HG03469 (cell line): ENCODE data around the gene NREP.

Experiments used
- ATAC-seq: cut with Tn5 transposase; IDR thresholded peaks from one replicate; pipeline ENCODE4 v1.9.1; 2021; ENCODE audit warnings: mild to moderate bottlenecking, moderate library complexity, moderate number of reproducible peaks; ENCODE audit not compliant: unreplicated experiment

The NREP gene, protein sequence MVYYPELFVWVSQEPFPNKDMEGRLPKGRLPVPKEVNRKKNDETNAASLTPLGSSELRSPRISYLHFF

DNA sequence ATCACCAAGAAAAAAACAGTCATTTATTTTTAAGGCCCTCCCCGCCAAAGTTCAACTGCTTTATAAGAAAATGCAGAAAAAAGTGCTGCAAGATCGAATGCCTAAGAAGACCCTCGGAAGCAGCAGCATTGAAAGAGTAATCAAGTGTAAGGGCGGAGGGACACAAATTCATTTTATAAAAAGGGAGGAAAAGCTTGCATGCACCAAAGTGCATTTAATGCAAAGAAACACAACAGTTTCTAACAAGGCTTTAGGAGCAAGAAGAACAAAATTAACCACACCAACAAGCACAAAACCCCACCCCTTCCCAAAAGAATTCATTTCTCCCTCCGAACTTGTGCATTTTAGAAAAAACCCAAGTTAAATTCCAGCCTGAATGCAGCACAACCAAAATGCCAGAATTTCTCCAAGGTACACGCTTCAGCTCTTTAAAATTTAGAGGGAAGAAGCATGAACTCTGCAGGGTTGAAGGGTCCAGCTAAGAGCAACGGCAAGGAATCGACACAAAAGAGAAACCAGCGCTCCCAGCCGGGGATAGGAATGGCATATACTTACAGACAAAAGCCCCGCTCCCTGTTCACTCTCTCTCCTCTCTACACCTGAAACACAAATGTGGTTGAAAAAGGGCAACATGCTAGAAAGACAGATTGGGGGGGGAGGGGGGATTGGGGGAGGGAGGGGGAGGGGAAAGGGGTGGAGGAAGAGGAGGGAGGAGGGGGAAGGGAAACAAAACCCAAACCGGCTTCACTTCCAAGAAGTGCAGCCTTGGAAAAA, at the start of gene NREP:
NREP (minus strand) TSS at position 614 of the 774 bp plus-strand sequence. CDS start 1,422 bp downstream, outside the sequence.
- no peak for ATAC-seq

DNA sequence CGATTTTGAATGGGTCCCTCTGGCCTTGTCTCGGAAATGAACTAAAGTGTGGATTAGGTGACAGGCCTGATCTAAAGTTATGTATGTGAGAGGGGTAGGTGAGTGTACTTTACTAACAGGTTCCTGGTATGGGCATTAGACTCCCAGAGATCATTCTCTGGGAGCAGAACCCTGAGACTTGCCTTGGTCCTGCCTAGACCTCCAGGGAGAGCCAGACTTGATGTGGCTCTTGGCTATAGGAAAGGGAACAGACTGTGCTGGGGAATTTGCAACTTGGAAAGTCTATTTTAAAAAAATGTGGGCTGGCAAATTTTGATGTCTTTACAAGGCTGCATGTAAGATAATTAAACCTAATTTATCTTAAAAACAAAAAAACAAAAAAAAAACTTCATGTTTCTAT, 49.8 kb upstream of the NREP start:
- ATAC-seq, result no peak

DNA sequence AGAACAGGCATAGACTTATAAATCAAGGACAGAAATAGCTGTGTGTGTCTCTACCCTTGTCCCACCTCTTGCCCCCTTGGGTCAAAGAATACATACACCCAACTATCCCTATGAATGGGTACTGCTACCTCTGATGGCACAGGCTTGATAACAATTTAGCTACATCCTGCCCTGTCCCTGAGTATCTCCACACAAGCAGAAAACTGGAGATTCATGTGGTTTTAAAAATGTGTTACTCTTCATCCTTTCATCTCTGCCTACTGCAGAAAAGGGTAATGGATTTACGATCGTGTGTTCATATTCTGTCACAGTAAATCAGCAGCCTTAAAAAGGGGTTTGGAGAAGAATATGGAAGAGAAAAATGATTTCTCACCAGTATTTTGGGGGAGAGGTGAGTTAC, 49.2 kb upstream of the NREP start:
- no peak for ATAC-seq

DNA sequence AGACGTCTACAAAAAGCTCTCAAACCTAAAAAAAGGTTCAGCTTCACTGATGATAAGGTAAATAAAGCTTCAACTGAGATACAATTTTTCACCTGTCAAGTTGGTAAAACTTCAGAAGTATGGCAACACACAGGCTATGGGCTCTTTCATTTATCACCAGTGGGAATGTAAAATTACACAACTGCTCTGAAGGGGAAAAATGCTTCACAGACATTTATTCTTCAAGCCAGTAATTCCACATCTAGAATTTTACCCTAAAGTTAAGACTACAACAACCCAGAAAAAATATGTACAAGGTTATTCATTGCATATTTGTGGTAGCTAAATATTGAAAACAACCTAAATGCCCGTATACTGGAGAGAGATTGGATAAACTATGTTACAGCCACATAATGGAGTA, 48.1 kb upstream of the NREP start:
- no peak for ATAC-seq

DNA sequence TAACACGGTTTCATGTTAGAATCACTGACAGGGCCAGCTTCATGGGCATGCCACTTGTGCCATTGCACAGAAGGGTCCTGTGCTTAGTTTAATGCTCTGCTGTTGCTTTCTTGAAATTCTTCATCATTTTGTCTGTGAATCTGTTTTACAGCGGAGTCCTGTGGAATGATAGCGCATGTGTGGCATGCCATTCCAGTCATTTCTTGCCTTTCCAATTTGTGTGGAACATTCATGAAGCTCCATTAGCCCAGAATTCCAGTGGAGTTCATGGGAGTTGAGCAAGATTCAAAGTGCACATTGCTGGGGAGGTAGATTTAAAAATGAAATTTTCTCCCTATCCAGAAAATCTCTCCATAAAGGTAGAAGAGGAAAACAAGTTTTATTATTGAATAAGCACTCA, 43.4 kb upstream of the NREP start:
- ATAC-seq, result no peak

DNA sequence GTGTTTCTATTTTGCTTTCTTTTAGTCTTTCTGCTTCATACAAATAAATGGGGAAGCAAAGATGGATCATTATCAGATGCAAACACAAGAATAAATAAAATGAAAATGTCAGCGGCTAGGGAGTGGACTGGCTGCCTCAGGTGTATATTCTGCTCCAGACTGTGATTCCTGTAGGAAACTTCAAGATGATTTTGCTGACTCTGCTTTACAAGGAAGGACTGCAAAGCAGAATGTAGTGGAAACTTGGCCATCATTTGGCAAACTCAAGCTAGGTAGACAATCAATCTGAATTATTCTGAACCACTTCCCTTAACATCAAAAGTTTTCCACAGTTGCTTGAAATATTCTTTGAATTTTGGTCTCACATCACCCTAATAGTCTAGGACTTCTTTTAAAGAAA, 38.1 kb upstream of the NREP start:
- ATAC-seq, result no peak

DNA sequence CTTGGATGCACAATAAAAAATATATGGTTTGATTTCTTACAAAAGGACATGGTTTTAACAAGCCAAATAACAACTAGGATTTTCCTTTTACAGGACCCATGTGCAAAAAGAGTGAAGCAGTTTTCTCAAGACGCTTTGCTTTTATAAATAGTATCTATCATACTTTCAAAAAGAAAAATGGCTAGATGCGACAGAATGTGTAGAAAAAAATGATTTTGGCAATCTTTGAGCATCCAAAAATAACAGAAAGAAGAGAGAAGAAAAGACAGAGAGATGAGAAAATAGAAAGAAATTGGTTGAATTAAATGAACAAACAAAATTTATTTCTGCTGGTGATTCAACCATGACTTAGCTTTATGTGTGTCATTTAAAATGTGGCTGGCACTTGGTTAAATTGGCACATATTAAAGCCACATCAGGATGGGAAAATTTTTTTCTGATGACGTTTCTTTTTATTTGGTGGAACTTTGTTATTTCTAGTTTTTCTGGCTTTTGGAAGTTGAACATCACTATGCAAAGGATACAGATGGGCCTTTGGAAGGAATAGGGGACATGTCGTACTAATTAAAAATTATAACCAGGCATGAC, 35.6 kb upstream of the NREP start:
- no peak for ATAC-seq

DNA sequence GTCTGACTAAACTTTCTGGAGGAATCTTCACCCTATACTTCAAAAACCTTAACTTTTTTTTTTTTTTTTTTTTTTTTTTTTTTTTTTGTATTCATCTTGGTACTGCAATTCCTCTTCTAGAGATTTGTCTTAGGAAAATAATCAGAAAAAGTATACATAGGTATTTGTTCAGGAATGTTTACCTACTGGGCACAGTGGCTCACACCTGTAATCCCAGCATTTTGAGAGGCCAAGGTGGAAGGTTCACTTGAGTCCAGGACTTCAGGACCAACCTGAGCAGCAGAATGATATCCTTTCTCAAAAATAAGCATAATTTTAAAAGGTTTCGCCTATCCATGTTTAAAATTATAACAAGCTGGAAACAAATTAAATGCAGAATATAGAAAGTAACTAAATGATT, 33.3 kb upstream of the NREP start:
- no peak for ATAC-seq

DNA sequence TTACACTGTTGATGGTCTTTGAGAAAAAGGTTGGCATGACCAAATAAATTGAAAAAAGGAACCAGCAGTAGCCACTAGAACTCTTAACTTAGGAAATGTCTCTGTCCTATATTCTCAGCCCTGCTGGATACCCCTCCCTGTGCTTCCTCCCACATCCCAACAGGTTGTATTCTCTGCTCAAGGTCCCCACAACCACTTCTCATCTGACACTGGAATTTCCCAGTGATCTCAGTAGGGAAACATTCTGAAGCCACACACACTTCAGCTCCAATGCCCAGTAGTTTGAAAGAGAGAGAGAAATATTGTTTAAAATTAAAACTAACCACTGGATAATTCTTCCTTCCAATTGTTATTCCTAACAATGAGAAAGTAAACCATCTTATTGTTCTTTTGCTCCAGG, 30.0 kb upstream of the NREP start:
- ATAC-seq, result no peak

DNA sequence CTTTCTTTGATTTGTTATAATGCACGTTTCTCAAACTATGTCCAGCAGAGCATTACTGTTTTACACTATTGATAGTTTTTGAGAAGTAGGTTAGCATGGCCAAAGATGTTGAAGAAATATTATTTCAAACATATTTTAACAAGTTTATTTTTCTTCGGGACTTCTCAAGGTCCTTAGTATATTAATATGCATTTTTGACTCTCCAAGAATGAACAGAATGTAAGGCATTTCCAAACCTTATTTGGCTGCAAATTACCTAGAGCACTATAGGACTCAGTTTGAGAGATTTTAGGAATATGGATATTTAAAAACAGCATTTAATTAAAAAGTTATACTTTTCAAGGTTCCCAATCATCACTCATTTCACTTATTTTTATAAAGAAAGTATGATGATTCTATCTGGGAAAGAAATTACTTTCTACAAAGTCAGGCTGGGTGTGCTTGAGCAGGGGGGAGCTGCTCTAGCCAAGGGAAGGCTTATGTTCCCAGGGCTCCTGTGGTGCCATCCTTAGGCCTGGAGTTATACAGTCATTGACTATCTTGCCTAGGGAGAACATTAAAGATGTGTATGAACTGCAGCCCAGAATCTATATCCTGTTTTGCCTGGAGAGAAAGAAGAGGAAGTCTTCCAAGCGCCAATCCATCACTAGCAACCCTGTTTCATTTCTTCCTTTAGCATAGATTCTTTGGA, 27.6 kb upstream of the NREP start:
- ATAC-seq, result no peak

DNA sequence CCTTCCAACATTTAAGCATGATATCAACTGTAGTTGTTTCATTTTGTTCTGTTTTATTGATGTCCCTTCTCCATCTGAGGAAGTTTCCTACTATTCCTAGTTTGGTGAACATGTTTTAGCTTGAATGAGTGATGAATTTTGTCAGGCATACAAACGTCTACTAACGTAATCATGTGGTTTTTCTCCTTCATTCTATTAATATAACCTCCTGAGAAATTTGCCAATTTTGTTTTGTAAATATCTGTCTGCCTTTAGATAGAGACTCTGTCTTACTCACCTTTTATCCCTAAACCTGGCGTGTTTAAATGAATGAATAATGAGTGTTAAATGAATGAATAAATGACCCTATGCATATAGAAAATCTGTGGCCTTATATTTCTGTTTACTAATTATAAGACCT, 26.5 kb upstream of the NREP start:
- no peak for ATAC-seq

DNA sequence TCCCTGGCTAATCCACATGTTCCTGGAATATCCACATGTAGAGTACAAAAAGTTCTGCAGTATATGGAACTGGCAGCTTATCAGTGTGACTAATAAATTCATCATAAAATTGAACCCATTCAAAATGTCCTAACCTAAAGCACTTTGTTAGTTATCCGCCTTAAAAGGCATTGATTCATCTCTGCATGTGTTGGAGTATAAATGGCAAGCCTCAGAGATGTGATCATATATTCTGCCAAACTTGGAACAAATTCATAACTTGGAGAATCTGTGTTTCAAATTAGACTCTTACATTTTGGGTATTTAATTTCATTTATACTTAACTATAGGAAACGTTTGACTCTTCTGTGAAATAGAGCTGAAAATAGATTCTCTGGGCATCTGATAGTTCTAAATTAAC, 25.2 kb upstream of the NREP start:
- ATAC-seq, result no peak

DNA sequence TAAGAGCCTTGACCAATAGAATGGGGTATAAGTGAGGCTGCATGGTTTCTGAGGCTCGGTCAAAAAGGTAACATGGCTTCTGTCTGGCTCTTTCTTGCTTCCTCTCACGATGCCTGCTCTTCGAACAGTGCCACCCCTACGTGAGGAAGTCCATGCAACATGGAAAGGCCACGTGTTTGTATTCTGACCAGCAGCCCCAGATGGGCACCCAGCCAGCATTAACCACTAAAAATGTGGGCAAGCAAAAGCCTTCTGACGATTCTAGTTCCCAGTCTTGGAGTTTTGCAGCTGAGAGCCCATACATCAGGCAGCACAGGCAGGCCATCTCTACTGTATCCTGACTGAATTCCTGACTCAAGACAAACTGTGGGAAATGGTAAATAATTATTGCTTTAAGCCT, 24.2 kb upstream of the NREP start:
- ATAC-seq, result no peak

DNA sequence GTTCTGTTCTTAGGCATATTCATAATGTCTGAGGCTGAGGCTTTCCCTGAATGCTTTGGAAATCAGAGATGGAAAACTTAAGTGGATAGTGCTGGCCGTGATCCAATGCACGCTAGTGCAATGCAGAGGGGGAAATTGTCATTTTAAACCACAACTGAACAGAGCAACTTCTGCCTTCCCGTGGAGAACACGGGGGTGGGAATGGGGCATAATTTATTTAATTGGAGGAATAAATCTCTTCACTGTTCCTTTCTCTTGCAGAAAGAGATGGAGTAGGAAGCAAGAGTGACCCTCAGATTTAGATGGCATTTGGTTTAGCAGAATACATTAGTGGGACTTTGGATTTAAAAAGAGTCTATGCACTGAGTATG, 22.9 kb upstream of the NREP start:
- no peak for ATAC-seq

DNA sequence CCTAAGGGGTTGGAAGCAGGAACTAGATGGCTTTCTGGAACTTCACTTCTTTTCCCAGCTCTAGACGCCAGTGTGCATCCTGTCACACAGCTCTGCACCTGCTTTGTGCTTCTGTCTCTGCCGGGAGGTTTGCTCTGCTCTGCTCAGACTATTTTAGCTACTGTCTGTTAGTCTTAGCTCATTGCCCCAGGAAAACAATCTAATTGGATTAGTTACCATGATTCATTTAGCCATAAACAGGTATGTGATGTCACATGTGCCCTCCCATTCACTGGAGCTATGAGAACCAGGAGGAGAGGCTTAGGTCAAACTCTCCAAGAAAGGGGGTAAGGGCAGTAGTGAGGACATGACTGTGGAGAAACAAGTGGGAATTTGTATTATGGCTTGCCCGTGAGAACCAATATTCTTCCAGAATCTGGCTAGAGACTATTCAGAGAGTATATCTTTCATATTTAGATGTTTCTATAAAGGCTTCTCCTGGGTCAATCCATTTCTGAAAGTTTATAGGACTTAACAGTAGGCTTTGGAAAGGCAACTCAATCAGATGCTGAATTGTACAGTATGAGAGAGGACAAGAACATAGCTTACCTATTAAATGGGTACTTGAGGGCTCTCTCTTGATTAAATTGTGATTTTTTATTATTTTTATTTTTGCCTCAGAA, 22.4 kb upstream of the NREP start:
- ATAC-seq, result no peak

DNA sequence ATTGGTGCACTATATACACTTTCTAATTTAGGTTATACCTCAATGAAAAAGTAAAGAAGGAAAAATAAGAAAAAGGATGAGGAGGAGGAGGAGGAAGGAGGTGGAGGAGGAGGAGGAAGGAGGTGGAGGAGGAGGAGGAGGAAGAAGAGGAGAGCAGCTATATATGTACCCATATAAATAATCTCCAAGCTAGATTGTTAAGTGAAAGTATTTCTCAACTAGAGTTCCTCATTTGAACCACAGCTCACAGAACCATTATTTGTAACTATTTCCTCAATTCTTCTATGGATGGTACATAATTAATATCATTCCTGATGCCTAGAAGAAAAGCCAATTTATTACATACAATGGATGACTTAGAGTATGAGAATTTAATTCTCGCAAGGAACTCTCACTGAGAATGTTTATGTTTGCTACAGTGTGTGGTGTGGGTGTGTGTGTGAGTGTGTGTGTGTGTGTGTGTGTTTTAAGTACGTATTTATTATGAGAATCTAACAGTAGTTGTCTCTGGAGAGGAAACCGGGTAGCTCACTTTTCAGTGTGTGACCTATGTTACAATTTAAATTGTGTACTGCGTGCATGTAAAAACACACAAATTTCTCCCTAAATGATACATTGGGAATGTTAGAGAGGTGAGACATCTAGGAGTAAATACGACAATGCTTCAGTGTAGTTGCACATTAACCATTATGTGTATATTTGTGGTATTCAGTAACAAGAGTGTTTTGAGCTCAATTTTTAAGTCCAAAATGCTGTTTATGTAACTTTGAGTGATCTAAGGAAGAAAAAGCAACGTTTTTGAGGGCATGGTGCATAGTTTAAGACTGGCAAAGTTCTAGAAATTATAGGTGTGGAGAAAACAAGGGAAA, 20.2 kb upstream of the NREP start:
- no peak for ATAC-seq

DNA sequence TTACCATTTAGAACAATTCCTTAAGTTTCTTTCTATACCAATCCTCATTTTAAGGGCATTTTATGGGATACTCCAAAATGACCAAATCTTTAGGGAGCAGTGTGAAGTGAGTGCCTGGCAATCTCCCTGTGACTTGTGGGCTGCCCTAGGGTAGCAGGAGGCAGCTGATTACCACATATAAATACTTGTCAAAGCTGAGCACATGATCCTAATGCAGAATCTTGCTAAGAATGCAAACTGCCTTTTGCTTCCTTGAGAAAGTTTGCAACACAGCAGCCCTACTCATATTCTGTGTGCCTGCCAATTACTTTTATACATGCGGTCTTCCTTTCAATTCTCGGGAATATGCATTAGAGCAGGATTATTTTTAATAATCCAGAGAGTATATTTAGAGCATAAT, 18.2 kb upstream of the NREP start:
- ATAC-seq, result no peak

DNA sequence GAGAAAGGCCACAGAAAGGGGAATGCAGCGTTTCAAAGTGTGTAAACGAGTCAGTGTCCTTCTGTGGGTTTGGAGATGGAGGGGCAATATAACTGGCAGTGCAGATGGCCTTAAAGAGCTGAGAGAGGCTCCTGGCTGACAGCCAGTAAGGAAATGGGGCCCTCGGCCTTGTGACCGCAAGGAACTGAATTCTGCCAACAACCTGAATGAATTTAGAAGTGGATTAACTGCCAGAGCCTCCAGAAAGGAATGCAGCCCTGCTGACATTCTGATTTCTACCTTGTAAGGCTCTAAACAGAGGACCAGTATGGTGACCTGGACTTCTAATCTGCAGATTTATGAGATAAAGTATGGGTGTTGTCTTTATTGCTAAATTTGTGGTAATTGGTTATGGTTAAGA, 17.5 kb upstream of the NREP start:
- ATAC-seq, result no peak

DNA sequence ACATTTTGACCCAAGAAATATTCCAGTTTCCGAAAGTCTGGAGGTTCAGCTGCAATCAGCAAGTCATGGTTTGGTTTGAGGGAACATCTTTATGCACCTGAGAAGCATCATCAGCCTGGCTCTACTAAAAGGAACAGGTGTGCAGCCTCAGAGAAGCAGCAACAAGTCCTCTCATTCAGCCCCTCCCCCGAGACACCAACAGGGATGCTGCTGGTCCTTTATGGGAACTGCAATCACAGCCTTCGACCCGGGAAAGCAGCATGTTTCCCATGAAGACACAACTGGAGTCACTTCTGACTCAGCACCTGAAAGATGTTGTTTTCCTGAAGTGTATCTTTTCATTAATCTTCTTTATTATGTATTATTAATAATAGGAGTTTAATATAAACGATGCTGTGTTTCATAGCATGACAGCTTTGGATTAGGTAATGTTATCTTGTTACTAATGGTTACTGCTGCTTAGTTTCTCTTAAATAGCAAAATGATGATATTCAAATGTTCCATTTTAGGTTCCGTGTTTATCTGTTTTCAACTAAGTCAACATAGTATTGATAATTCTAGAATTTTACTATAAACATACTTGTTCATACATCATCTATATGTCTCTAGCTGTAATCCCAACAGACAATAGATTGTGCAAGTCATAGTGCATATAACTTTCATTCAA, 15.6 kb upstream of the NREP start:
- ATAC-seq, result no peak

DNA sequence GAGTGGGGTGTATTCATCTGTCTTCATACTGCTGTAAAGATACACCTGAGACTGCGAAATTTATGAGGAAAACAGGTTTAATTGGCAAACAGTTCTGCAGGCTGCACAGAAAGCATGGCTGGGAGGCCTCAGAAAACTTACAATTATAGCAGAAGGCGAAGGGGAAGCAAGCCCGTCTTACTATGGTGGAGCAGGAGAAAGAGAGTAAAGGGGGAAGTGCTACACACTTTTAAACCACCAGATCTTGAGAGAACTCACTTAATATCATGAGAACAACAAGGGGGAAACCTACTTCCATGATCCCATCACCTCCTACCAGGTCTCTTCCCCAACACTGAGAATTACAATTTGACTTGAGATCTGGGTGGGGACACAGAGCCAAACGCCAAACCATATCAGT, 12.5 kb upstream of the NREP start:
- ATAC-seq, result no peak
